ENCODE results near the gene GLIPR1L2.
"Not testable (repeated sequence)": the region's sequence is repeated elsewhere in the genome, so short reads cannot be mapped to it uniquely, and the experiment has no call there.

Gene GLIPR1L2

GRCh38 chr12:75455839-75456238, 65.0 kb downstream of the GLIPR1L2 start:
- in situ Hi-C loops (cut with HindIII; ENCODE audit: low pct_ligation_motif_present, low sequenced_read_pairs), result no loop called here
- H3K27ac ChIP-seq, result no peak overlapping the region
- no peak overlapping the region for H3K4me3 ChIP-seq (ENCODE audit: low read depth, low read length)
- no peak for DNase-seq
- TF ChIP-seq CTCF (IDR thresholded peaks at IDR 0.05; ENCODE audit: low read depth, low read length, missing control alignments), result no peak
- H3K27me3 ChIP-seq (replicated peaks), result no peaks in the 10 kb centered on the region
- no peaks in the 10 kb centered on the region for H3K36me3 ChIP-seq (replicated peaks)

- H3K27ac ChIP-seq, result no peak overlapping the region
- no peak for DNase-seq
- in situ Hi-C loops (cut with HindIII; ENCODE audit: low pct_ligation_motif_present, low sequenced_read_pairs), result no loop called here
Measured at GRCh38 chr12:75457191-75457590, 66.3 kb downstream of the GLIPR1L2 start.

GRCh38 chr12:75457866-75458265, 67.0 kb downstream of the GLIPR1L2 start:
- in situ Hi-C loops (cut with HindIII; ENCODE audit: low pct_ligation_motif_present, low sequenced_read_pairs); H3K27me3 ChIP-seq (replicated peaks); H3K36me3 ChIP-seq (replicated peaks); DNase-seq; H3K27ac ChIP-seq; H3K4me3 ChIP-seq (ENCODE audit: low read depth, low read length): not testable (repeated sequence)

More at GRCh38 chr12:75457191-75457590, 66.3 kb downstream of the GLIPR1L2 start:
- Histone ChIP-seq H3K4me3 (ENCODE audit: low read depth, low read length) (no peak overlapping the region), H3K27me3 (replicated peaks) (no peaks in the 10 kb centered on the region), H3K36me3 (replicated peaks) (no peaks in the 10 kb centered on the region)
- no peak for TF ChIP-seq CTCF (IDR thresholded peaks at IDR 0.05; ENCODE audit: low read depth, low read length, missing control alignments)

- H3K4me3 ChIP-seq (ENCODE audit: low read depth, low read length), result no peak overlapping the region
- no peak for TF ChIP-seq CTCF (IDR thresholded peaks at IDR 0.05; ENCODE audit: low read depth, low read length, missing control alignments)
- in situ Hi-C loops (cut with HindIII; ENCODE audit: low pct_ligation_motif_present, low sequenced_read_pairs), result no loop called here
Measured at GRCh38 chr12:75459755-75460154, 68.9 kb downstream of the GLIPR1L2 start.

GRCh38 chr12:75460204-75460603, 69.3 kb downstream of the GLIPR1L2 start:
- no peaks in the 10 kb centered on the region for H3K27me3 ChIP-seq (replicated peaks)
- in situ Hi-C loops (cut with HindIII; ENCODE audit: low pct_ligation_motif_present, low sequenced_read_pairs), result no loop called here
- TF ChIP-seq CTCF (IDR thresholded peaks at IDR 0.05; ENCODE audit: low read depth, low read length, missing control alignments), result no peak
- no peak for DNase-seq
- no peak overlapping the region for H3K27ac ChIP-seq
- no peak overlapping the region for H3K4me3 ChIP-seq (ENCODE audit: low read depth, low read length)
- no peaks in the 10 kb centered on the region for H3K36me3 ChIP-seq (replicated peaks)

More at GRCh38 chr12:75459755-75460154, 68.9 kb downstream of the GLIPR1L2 start:
- H3K27me3 ChIP-seq (replicated peaks), result no peaks in the 10 kb centered on the region
- no peak overlapping the region for H3K27ac ChIP-seq
- DNase-seq, result no peak
- H3K36me3 ChIP-seq (replicated peaks), result no peaks in the 10 kb centered on the region

GRCh38 chr12:75471902-75472890, 81.3 kb downstream of the GLIPR1L2 start:
- Histone ChIP-seq H3K4me3 (ENCODE audit: low read depth, low read length) (no peak overlapping the region), H3K27me3 (replicated peaks) (no peaks in the 10 kb centered on the region), H3K36me3 (replicated peaks) (no peaks in the 10 kb centered on the region), H3K27ac (no peak overlapping the region)
- no peak for TF ChIP-seq CTCF (IDR thresholded peaks at IDR 0.05; ENCODE audit: low read depth, low read length, missing control alignments)
- in situ Hi-C loops (cut with HindIII; ENCODE audit: low pct_ligation_motif_present, low sequenced_read_pairs), result no loop called here
- no peak for DNase-seq
